ENCODE data around the gene TRABD2A.

GRCh38 chr2:84823788-84824187, 57.1 kb downstream of the TRABD2A start:
- no peak for TF ChIP-seq CTCF (conservative IDR thresholded peaks at IDR 0.05 in 1 of 2, IDR thresholded peaks at IDR 0.05 in 1 of 2; ENCODE audit: low read depth in 1 of 2, low read length in 2 of 2)
- no peak for TF ChIP-seq EZH2 (IDR thresholded peaks at IDR 0.05; ENCODE audit: low read length, missing control alignments)
